K562 (cell line): Measurements from ENCODE around the gene TPX2. TPM values are rescaled to one million over a fixed set of nuclear protein-coding genes. Genes with fewer than 3 reads are reported as not detected.

Source experiments
- ATAC-seq: fragments of 200-7000 bp; cut with Tn5 transposase; 3 replicates; pipeline ENCODE4 v1.9.1; 2020; ENCODE audit warnings: moderate library complexity
- BruUV-seq: library from RNA; stranded (reverse); fragments of 400-500 nt; replicated peaks from 2 replicates; lab custom pipeline; 2021; lab: Mats Ljungman, UMichigan
- CTCF ChIA-PET: fragments of 300-600 bp; formaldehyde crosslinking; extraction: SDS; loops from one replicate; lab custom pipeline; 2021; ENCODE audit warnings: low intra/inter-chr PET ratio; lab: Yijun Ruan, JAX
- POLR2A ChIA-PET: fragments of 300-600, 350-650 bp; sonication (Branson Sonifier 250); formaldehyde crosslinking; extraction: SDS; loops from one replicate; lab custom pipeline; 2021; ENCODE audit warnings: antibody characterized with exemption, inconsistent platforms; lab: Yijun Ruan, JAX
- DNase-seq, 4 experiments: peaks; one replicate each; pipeline versions ENCODE4 v3.0.0 to v3.0.0-alpha.2; 2011 to 2018; ENCODE audit warnings: low spot score in 3 of 4, mixed read lengths in 3 of 4; ENCODE audit errors: extremely low read depth in 1 of 4
- FAIRE-seq: peaks from 2 replicates; lab custom pipeline; 2011; peaks lifted over from hg19 to GRCh38; lab: Jason Lieb, UNC
- H2AFZ ChIP-seq: 2 replicates; pipeline ENCODE4 v1.6.0; 2011; ENCODE audit warnings: low read depth, low read length, control low read depth, inconsistent platforms
- H3K27ac ChIP-seq: fragments of 200-600 bp; 3 replicates; pipeline ENCODE4 v1.8.0; 2011; ENCODE audit warnings: low read depth, mild to moderate bottlenecking, control low read depth, inconsistent platforms, low read length, moderate library complexity, mixed read lengths; ENCODE audit errors: extremely low read depth
- H3K27me3 ChIP-seq, 2 experiments: fragments of 300-600 bp in 1 of 2; 2 replicates in 1 of 2; 3 replicates in 1 of 2; pipeline versions ENCODE4 v1.6.0 to v1.8.0; 2011; ENCODE audit warnings: inconsistent platforms in 2 of 2, low read length in 2 of 2, mild to moderate bottlenecking in 1 of 2, mixed read lengths in 1 of 2, moderate library complexity in 1 of 2; ENCODE audit not compliant: control insufficient read depth in 2 of 2, insufficient read depth in 2 of 2
- H3K36me3 ChIP-seq: fragments of 300-600 bp; 3 replicates; pipeline ENCODE4 v1.8.0; 2011; ENCODE audit warnings: mild to moderate bottlenecking, low read length, inconsistent platforms; ENCODE audit not compliant: control insufficient read depth, insufficient read depth
- H3K4me1 ChIP-seq, 2 experiments: fragments of 200-600 bp in 1 of 2; replicated peaks in 1 of 2; 2 replicates in 1 of 2; 3 replicates in 1 of 2; pipeline versions ENCODE4 v1.5.1 to v1.8.0; 2011; ENCODE audit warnings: inconsistent platforms in 2 of 2, low read length in 2 of 2, mild to moderate bottlenecking in 1 of 2, mixed read lengths in 1 of 2, moderate library complexity in 1 of 2; ENCODE audit not compliant: control insufficient read depth in 2 of 2, insufficient read depth in 2 of 2
- H3K4me2 ChIP-seq: 2 replicates; pipeline ENCODE4 v1.6.1; 2011; ENCODE audit warnings: low read length, control low read depth, inconsistent platforms, mixed read lengths; ENCODE audit not compliant: insufficient read depth
- H3K4me3 ChIP-seq: fragments of 200-600 bp; sonication (generic), shearing (Covaris generic); 2 replicates; pipeline ENCODE4 v1.5.1; 2016; ENCODE audit warnings: control low read depth, inconsistent platforms
- H3K79me2 ChIP-seq: fragments of 200-600 bp; 3 replicates; pipeline ENCODE4 v1.8.0; 2011; ENCODE audit warnings: low read length, inconsistent platforms; ENCODE audit not compliant: control insufficient read depth, insufficient read depth
- H3K9ac ChIP-seq, 2 experiments: 2 replicates each; pipeline versions ENCODE4 v1.6.0 to v1.6.1; 2011; ENCODE audit warnings: low read depth in 2 of 2, low read length in 2 of 2, control low read depth in 1 of 2, inconsistent platforms in 1 of 2, mild to moderate bottlenecking in 1 of 2, mixed read lengths in 1 of 2; ENCODE audit not compliant: insufficient read depth in 1 of 2
- H3K9me1 ChIP-seq: one replicate; pipeline ENCODE4 v1.6.0; 2011; ENCODE audit warnings: inconsistent platforms, mild to moderate bottlenecking, low read length, moderate library complexity; ENCODE audit not compliant: control insufficient read depth, insufficient read depth
- H3K9me3 ChIP-seq: replicated peaks from 2 replicates; pipeline ENCODE4 v1.5.1; 2011; ENCODE audit warnings: low read depth, low read length, inconsistent platforms; ENCODE audit not compliant: control insufficient read depth, insufficient read depth
- H4K20me1 ChIP-seq: replicated peaks from 2 replicates; pipeline ENCODE4 v1.6.1; 2011; ENCODE audit warnings: low read length, inconsistent platforms, mixed read lengths; ENCODE audit not compliant: control insufficient read depth, insufficient read depth
- MLX ChIP-seq, 2 experiments: fragments of 450-650 bp in 1 of 2; sonication (generic) in 1 of 2; formaldehyde crosslinking; conservative IDR thresholded peaks; 2 replicates each; pipeline versions ENCODE4 v1.4.0 to v1.8.1; 2020 to 2022; ENCODE audit warnings: mild to moderate bottlenecking in 1 of 2, missing genetic modification reagents in 1 of 2
- WGBS: fragments of 100-300 bp; shearing (Covaris generic); methylation state at CpG from one replicate; pipeline ENCODE4 v1.1.6; 2016; ENCODE audit warnings: low coverage, mixed read lengths; ENCODE audit not compliant: insufficient coverage; ENCODE audit errors: missing lambda C conversion rate; 5-methylcytosine and 5-hydroxymethylcytosine counted together
- in situ Hi-C: fragments of 300-500 bp; cut with MboI; formaldehyde crosslinking; loops from 4 replicates; pipeline ENCODE4 v1.15.0; 2018; ENCODE audit warnings: inconsistent platforms, mixed read lengths
- intact Hi-C: fragments of 100-400 bp; cut with micrococcal nuclease; formaldehyde crosslinking; loops from 2 replicates; pipeline ENCODE4 v1.14.2; 2022
- polyA plus RNA-seq, 8 experiments: library from polyadenylated mRNA; depleted of rRNA in 4 of 8; stranded (reverse) in 5 of 8; unstranded in 3 of 8; fragments of >200 nt; fragmentation: Nextera tagmentation in 2 of 8; fragmentation: Illumina TruSeq in 1 of 8; extraction: Ambion mirVana in 2 of 8; extraction: Trizol in 1 of 8; gene quantifications; 2 replicates each; pipeline versions ENCODE4 v1.2.1 to v1.2.3, GENCODE V29; 2011 to 2014; ENCODE audit warnings: inconsistent platforms in 1 of 8, missing spikeins in 1 of 8
- total RNA-seq, 7 experiments: library from RNA; depleted of rRNA in 6 of 7; stranded (reverse); fragments of >200 nt in 6 of 7; fragmentation: Illumina TruSeq in 2 of 7; extraction: Trizol in 2 of 7; gene quantifications; 2 replicates each; pipeline versions ENCODE4 v1.2.1 to v1.2.3, GENCODE V29; 2011 to 2021; ENCODE audit warnings: low replicate concordance in 1 of 7
- TF ChIP-seq, protein P1 (sequence below): sonication (generic); formaldehyde crosslinking; IDR thresholded peaks from 2 replicates; pipeline ENCODE4 v1.8.1; 2023; ENCODE audit warnings: mild to moderate bottlenecking, missing genetic modification reagents

TPX2 gene
- total and polyA plus RNA-seq, 9 of the 15 experiments (the other 6 are each of a cell fraction or from before 2014, with no cell fraction given): 48.0 to 241 (median 133) TPM

DNA sequence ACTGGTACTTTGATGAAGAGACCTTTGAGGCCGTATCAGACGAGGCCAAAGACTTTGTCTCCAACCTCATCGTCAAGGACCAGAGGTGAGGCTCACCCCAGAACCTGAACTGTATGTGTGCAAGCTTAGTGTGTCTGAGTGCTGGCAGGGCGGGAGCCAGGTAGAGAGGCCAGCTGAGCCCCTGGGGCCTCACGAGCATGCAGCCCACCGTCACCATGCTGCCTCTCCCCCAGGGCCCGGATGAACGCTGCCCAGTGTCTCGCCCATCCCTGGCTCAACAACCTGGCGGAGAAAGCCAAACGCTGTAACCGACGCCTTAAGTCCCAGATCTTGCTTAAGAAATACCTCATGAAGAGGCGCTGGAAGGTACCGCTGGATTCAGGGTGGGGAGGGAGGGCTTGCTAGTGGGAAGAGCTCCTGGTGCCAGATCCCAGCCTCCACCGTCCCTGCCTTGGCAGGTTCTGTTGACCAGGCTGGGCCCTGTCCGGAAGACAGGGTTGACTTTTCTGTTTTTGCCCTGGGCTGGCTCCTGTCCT is 92.7 kb downstream of the TPX2 start:
- FAIRE-seq (no peak), ATAC-seq (no peak), DNase-seq (no peak)
- 0 out of 2 replicates have a peak, but pooled peaks cover 6% of the 10 kb centered on the region for H4K20me1 ChIP-seq
- H3K27me3 ChIP-seq: peaks cover 0 to under 1% of the 10 kb centered on the region in 2 experiments; a peak in 1 of 5 replicates
- H2AFZ ChIP-seq: no peak overlapping the region
- ChIA-PET CTCF (no interaction called here), POLR2A (interaction anchor here (0.5 kb wide), 2 partner anchors 11 to 495 kb away, joined by 3 to 4 read pairs; no protein-coding TSS in a partner anchor)
- TF ChIP-seq MLX (CRISPR knock-in tag; conservative IDR thresholded peaks at IDR 0.05): no peak
- TF ChIP-seq, protein P1, sequence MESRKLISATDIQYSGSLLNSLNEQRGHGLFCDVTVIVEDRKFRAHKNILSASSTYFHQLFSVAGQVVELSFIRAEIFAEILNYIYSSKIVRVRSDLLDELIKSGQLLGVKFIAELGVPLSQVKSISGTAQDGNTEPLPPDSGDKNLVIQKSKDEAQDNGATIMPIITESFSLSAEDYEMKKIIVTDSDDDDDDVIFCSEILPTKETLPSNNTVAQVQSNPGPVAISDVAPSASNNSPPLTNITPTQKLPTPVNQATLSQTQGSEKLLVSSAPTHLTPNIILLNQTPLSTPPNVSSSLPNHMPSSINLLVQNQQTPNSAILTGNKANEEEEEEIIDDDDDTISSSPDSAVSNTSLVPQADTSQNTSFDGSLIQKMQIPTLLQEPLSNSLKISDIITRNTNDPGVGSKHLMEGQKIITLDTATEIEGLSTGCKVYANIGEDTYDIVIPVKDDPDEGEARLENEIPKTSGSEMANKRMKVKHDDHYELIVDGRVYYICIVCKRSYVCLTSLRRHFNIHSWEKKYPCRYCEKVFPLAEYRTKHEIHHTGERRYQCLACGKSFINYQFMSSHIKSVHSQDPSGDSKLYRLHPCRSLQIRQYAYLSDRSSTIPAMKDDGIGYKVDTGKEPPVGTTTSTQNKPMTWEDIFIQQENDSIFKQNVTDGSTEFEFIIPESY (CRISPR knock-in tag): 0 out of 2 replicates have a peak, but pooled peaks have one; percentile 26
- no peaks in the 10 kb centered on the region for H3K9me3 ChIP-seq
- WGBS: 77% methylated on average over 14 of the region's 17 CpGs
- H3K4me1 ChIP-seq: peaks cover 15 to 34% of the 10 kb centered on the region in 2 experiments
- in situ Hi-C loops (loop anchor here (25.0 kb wide), 1 partner anchor 830 kb away; the partner anchor contains the start of gene C20orf203), intact Hi-C loops (loop anchor here (5.0 kb wide), 1 partner anchor 105 kb away; no protein-coding TSS in a partner anchor)
- BruUV-seq: no TSS peak
- no peak overlapping the region for H3K4me3 ChIP-seq
- no peak overlapping the region for H3K4me2 ChIP-seq
- H3K79me2 ChIP-seq: no peaks in the 10 kb centered on the region
- H3K9ac ChIP-seq: no peak overlapping the region
- no peaks in the 10 kb centered on the region for H3K36me3 ChIP-seq
- H3K27ac ChIP-seq: no peak overlapping the region
- H3K9me1 ChIP-seq: no peaks in the 10 kb centered on the region
